Smooth muscle cell of the brain vasculature (primary cell): ENCODE results near the gene NT5C2.
"Not testable (repeated sequence)": the region's sequence is repeated elsewhere in the genome, so short reads cannot be mapped to it uniquely, and the experiment has no call there.

Experiments used
- DNase-seq: peaks from one replicate; pipeline ENCODE4 v3.0.0-alpha.2; 2012; ENCODE audit warnings: low read depth, low spot score

Gene NT5C2

GRCh38 chr10:103086799-103087198 lies 106.3 kb downstream of the NT5C2 start:
- no peak for DNase-seq

DNA sequence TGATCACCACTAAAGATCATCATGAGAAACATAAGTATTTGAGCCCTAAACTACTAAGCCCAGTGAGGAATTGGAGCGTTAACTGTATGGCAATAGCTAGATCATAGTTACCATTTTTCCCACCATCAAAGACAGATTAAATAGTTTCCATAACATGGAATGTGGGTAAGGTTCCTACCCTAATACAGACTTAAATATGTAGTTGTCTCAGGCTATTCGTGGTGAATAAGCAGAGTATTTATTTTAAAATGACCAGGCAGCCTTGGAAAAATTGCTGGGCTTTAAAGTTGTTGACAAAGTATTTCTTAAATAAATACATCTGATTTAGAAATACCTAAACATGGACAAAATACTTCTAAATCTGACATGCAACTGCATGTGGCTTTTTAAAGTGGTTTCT lies 106.8 kb downstream of the NT5C2 start:
- DNase-seq, result no peak

DNA sequence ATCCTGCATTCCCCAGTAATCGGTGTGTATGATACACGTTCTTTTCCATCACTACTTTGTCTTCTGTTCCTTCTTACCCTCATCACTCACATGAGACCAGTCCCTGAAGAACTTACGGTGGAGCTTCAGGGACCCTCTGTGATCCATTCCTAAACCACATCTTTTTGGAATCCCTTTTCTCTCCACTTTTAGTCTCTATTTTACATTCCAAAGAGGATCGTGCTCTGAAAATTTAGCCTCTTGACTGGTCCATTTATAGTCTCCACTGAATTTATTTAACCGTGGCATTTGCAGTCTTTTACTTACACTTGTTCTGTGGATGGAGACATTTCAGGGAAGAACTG lies 109.1 kb downstream of the NT5C2 start:
- DNase-seq, result no peak

DNA sequence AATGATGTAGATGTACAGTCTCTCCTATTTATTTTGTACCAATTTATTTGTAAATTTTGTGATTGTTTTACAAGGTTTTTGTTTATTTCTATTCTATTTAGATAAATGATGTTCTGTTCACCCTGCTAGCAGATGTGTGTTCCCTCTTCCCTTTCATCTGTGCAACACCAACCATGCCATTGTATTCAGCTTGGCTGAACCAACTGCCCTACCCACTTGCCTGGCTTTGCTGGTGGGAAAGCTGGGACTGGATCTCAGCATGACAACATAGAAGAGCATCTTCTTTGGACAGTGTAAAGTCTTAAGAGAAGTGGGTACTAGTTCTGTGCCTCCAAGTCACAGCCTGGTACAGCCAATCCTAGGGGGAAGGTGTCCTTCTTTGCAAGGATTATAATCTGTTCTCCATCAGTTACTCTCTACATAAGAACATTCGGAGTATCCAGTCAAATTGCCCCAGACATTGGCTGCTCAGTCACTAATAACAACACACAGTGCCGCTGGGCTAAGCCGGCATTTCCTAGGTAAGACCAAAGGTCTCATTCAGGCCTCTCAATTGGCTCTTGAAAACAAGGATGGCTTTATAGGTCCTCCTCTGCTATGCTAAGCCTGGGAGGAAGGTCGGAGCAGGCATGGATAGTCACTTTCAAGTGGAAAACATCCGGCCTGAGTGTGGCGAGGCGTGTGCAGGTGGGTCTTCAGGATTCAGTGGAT lies 109.7 kb downstream of the NT5C2 start:
- DNase-seq, result no peak

DNA sequence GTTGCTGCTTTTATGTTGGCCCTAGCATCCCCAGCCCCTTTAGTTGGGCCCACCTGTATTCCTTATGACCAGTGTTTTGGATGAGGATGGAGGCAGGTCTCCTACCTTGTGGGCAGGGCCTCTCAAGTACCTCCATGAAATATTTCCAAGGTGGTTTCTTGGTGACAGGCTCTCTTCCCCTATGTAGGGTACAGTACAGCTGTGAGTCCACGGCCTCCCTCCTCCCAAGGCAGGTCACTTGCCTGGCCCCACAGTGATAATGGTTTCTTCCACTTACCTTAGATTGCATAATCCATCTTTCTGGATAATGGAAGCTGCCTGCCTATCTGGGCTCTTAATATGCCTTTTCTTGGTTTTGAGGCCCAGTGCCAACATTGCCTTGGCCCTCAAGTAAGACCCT lies 110.4 kb downstream of the NT5C2 start:
- no peak for DNase-seq

DNA sequence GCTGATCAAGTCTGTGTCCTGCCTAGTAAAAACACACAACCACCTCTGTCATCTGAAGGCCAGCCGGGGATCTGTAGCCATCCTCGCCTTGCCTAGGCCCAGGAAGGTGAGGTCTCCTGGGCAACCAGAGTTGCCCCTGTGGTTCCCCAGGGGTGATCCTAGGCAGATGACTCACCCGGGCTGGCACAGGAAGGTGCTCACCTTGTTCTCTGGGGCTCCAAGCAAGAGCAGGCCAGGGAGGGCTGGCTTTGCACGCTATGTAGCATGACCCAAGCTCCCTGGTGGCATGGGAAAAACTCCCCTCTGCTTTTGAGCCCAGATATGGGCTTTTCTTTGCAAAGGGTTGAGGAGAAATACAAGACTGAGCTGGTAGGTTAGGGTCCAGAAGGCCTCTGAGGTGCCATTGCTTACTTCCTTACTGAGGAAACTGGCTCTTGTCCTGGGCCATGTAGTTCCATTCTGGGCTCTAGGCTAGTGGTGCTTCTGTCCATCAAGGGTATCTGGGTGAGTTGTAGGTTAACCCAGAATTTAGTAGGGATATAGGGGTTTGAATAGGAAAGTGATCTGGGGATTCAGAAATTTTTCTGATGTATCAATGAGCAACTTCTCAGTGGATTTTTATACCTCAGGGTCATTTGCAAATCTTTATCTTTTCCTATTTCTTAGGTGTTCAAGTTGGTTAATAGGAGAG lies 112.0 kb downstream of the NT5C2 start:
- DNase-seq, result no peak

DNA sequence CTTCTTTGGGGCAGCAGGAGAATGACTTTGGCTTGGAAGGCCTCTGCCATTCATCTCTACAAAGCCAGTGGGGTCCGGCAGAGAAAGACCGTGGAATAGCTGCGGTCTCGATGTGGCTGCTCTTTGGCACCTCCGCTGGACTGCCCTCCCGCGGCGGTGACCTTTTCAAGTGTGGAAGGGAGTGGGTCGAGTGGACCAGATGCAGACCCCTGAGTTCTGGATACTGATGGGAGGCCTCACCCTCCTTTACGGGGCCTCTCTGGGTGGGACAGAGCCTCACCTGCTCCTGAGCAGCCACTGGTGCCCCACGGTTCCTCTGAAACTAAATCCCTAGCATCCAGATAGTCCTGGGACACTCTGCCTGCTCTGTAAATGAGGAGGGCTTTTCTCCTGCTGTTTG lies 113.1 kb downstream of the NT5C2 start:
- DNase-seq, result no peak

- DNase-seq, result no peak
Measured at GRCh38 chr10:103079100-103079499, 114.0 kb downstream of the NT5C2 start.

- DNase-seq, result no peak
Measured at GRCh38 chr10:103078676-103079075, 114.4 kb downstream of the NT5C2 start.

GRCh38 chr10:103078309-103078615 lies 114.8 kb downstream of the NT5C2 start:
- DNase-seq, result no peak

- DNase-seq, result no peak
Measured at GRCh38 chr10:103077491-103078308, 115.4 kb downstream of the NT5C2 start.

DNA sequence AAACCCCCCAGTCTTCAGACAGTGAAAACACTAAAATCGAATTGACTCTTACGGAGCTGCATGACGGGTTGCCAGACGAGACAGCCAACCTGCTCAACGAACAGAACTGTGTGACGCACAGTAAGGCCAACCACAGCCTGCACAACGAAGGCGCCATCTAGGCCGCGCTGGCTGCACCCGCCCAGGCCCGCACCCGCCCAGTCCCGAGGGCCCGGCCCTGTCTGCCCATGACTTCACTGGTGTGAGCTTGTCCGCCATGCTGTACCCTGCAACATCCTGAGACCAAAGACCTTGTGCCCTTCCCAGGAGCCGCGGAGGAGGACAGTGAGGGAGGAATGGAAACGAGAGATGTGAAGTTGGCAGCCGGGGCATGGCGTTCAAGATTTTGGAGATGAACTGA lies 116.1 kb downstream of the NT5C2 start:
- no peak for DNase-seq

DNA sequence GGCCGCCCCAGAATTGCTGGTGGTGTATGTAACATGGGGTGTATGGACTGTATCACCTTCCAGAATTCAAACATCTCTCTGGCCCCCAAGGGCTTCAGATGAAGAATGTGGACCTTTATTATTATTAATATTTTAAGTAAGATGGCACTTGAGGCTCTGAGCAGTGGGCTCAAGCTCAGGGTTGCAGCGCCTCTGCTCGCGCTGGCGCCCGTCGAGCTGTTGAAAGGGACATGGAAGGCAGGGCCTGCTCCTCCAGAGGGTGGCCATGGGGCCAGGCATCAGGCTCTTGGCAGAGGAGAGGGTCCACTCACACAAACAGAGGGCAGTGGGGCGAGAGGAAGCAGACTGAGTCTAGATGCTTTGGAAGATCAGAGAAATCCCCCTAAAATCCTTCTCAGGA lies 120.2 kb downstream of the NT5C2 start:
- DNase-seq, result no peak

DNA sequence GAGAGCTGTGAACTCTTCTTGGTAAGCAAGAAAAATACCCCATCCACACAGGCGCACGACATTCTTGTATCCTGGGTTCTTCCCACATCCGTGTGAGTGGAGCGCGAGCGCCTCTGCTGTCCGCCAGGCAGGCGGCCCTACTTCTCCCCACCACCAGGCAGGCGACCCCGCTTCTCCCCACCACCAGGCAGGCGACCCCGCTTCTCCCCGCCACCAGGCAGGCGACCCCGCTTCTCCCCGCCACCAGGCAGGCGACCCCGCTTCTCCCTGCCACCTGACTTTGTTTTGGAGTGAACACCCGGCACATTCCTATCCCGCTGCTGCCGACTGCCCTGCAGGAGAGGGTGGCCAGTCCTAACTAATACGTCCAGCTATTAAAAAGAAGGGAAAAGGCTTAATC lies 120.8 kb downstream of the NT5C2 start:
- DNase-seq, result no peak

DNA sequence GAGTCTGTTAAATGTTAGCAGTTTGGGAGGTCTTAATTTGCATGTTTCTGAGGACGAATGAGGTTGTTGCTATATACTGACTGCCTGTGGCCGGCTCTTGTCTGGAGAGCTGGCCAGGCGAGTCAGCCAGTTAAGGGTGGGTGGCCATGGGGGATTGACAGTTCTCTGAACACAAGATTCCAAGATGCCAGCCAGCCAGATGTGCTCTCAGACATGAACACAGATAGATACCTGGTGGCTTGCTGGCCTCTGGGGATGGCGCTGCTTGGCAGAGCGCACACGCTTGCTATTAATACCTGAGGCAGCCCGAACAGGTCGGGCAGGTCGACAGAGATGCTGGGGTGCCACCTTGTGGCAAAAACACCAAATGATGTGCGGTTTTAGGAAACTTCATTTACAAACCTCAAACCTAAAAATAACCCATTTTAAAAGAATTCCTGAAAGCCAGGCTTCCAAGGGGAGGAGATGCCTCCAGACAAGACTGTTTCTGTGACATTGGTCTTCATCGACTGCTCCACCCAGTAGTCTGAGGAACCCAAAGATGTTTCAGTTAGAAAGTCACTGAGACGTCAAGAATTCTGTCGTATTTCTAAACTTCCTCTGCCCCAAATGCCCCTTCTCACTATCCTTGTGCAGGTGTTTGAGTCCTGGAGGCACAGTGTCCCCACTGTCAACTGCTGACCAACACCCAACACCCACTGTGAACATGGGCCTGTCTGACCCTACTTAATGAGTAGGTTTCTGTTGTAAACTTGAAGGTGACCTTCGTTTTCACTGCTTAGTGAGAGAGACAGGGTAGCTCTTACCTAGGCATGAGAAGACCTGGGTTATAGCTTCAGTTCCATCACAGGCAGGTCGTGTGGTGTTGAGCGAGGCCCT lies 123.4 kb downstream of the NT5C2 start:
- peak; percentile 17 for DNase-seq

DNA sequence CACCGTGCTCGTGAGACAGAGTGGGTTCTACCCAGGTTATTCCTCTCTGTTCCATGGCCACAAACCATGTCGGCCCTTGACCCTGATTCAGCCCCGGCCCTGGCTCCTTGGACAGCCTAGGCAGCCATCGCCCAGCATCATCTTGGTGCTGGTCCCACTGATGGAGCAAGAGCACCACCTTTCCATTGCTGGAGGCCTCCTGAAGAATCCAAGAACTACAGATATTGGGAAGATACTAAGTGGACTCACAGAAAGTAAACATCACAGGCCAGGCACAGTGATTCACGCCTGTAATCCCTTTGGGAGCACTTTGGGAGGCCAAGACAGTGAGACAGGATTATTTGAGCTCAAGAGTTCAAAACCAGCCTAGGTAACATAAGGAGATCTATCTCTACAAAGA lies 125.1 kb downstream of the NT5C2 start:
- DNase-seq, result no peak

DNA sequence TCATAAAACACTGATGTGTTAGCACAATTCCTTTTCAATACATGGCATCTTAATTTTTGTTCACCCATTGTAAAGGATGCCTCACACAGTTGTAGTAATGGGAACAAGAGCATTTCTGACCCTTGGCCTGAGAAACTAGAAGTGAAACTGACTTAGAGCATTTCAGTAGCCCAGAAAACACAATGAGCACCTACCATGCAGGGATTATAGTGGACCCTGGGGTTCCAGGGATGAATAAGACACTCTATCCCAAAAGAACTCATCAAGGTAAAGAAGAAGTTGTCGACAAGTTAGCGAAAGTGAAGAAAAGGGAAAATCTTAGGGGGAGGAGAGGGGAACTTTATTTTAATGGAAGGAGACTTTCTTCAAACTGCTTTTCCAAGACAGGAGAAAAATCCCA lies 125.6 kb downstream of the NT5C2 start:
- DNase-seq, result no peak

DNA sequence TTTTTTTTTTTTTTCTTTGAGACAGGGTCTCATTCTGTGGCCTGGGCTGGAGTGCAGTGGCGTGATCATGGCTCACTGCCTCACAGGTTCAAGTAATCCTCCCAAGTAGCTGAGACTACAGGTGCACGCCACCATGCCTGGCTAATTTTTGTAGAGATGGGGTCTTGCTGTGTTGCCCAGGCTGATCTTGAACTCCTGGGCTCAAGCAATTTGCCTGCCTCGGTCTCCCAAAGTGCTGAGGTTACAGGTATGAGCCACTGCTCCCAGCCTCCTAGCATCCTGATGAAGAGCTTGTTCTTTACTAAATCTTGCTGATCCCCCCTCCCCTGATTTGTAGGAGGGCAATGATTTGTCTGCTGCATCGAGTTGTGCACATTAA lies 126.0 kb downstream of the NT5C2 start:
- DNase-seq, result not testable (repeated sequence)

- no peak for DNase-seq
Measured at GRCh38 chr10:103066141-103067098, 126.7 kb downstream of the NT5C2 start.

DNA sequence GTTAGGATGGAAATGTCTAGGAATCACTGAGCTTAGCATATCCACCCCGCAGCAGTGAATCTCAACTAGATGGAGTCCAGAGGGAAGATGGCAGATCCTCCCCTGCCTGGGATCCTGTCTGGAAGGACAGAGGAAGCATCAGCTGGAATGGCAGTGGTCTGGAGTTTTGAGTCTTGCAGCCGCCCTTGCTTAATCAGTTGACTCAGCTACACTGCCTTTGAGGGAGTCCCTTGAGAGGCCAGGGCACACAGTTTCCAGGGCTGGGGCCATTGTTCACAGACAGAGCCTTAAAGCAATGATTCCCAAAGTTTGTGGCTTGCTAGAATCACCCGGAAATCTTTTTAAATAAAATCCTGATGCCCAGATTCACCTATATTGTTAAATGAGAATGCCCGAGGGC lies 128.1 kb downstream of the NT5C2 start:
- no peak for DNase-seq
